H1 (cell line): ENCODE results near the gene ATP1B3. TPM values are rescaled to one million over a fixed set of nuclear protein-coding genes. Genes with fewer than 3 reads are reported as not detected.

Experiments used
- ATF2 ChIP-seq: IDR thresholded peaks from 2 replicates; pipeline ENCODE4 v1.6.1; 2012; ENCODE audit warnings: low read length, inconsistent platforms
- RAD21 ChIP-seq, 2 experiments: IDR thresholded peaks in 1 of 2; conservative IDR thresholded peaks in 1 of 2; 2 replicates each; pipeline ENCODE4 v1.6.1; 2011; ENCODE audit warnings: low read depth in 2 of 2, low read length in 2 of 2, improper control_type of control experiment in 1 of 2, inconsistent platforms in 1 of 2, mild to moderate bottlenecking in 1 of 2, moderate library complexity in 1 of 2
- SP1 ChIP-seq: IDR thresholded peaks from 2 replicates; pipeline ENCODE4 v1.6.1; 2011; ENCODE audit warnings: low read depth, low read length
- SP4 ChIP-seq: IDR thresholded peaks from 2 replicates; pipeline ENCODE4 v1.6.1; 2012; ENCODE audit warnings: low read length, inconsistent platforms
- polyA plus RNA-seq, 7 experiments: library from polyadenylated mRNA; depleted of rRNA in 3 of 7; stranded (reverse) in 5 of 7; unstranded in 2 of 7; fragments of >200 nt in 5 of 7; fragments of 200-250 nt in 2 of 7; gene quantifications; 1 replicate in 5 of 7; 2 replicates in 1 of 7; 4 replicates in 1 of 7; pipeline versions ENCODE4 v1.2.1 to v1.2.3, GENCODE V29; 2011 to 2013; ENCODE audit warnings: missing spikeins in 2 of 7, mixed read lengths in 2 of 7
- total RNA-seq: library from RNA; stranded (reverse); fragmentation: NEBNext Ultra II Directional; extraction: Animal tissue kit (Norgen Biotek cat#: 25700); gene quantifications from 2 replicates; pipeline ENCODE4 v1.2.1, GENCODE V29; 2021

The ATP1B3 gene
- total and polyA plus RNA-seq, 2 of the 8 experiments (the other 6 are each of a cell fraction or from before 2014, with no cell fraction given), result 233 to 342 TPM

GRCh38 chr3:141875374-141875892 lies 1.0 kb upstream of the ATP1B3 start (continued):
- TF ChIP-seq RAD21 (IDR thresholded peaks at IDR 0.05 in 1 of 2, conservative IDR thresholded peaks at IDR 0.05 in 1 of 2; ENCODE audit: low read depth in 2 of 2, low read length in 2 of 2) (peak; percentile 67 to 74), SP1 (no peak), SP4 (no peak), ATF2 (no peak)
